Neural cell (in vitro differentiated cells): ENCODE data around the gene LENEP. TPM values are rescaled to one million over a fixed set of nuclear protein-coding genes. Genes with fewer than 3 reads are reported as not detected.

Experiments used
- H2AFZ ChIP-seq: fragments of 200-600, 300-800 bp; sonication (generic), shearing (Covaris generic); 2 replicates; pipeline ENCODE4 v1.6.0; 2014; ENCODE audit warnings: low read depth, mild to moderate bottlenecking, antibody characterized with exemption, low read length, moderate library complexity
- H3F3A ChIP-seq: fragments of 200-600 bp; shearing (Covaris generic); 2 replicates; pipeline ENCODE4 v1.6.1; 2016; ENCODE audit warnings: mild to moderate bottlenecking, moderate library complexity, mixed read lengths, antibody characterized with exemption, low read length; ENCODE audit not compliant: insufficient read depth, poor library complexity, severe bottlenecking
- H3K27ac ChIP-seq: fragments of 200-600, 300-800 bp; sonication (generic), shearing (Covaris generic); 2 replicates; pipeline ENCODE4 v1.5.1; 2014; ENCODE audit warnings: mild to moderate bottlenecking, low read length, moderate library complexity
- H3K27me3 ChIP-seq: fragments of 300-800, 200-600 bp; sonication (generic), shearing (Covaris generic); 2 replicates; pipeline ENCODE4 v1.6.0; 2014; ENCODE audit warnings: mild to moderate bottlenecking, low read depth, low read length, moderate library complexity; ENCODE audit not compliant: insufficient read depth
- H3K36me3 ChIP-seq: fragments of 300-800, 200-600 bp; sonication (generic), shearing (Covaris generic); 2 replicates; pipeline ENCODE4 v1.5.1; 2014; ENCODE audit warnings: mild to moderate bottlenecking, antibody characterized with exemption, low read length, moderate library complexity; ENCODE audit not compliant: insufficient read depth
- H3K4me2 ChIP-seq: fragments of 300-800, 200-600 bp; sonication (generic), shearing (Covaris generic); 2 replicates; pipeline ENCODE4 v1.6.0; 2014; ENCODE audit warnings: mild to moderate bottlenecking, low read length
- H3K4me3 ChIP-seq: fragments of 300-800, 200-600 bp; sonication (generic), shearing (Covaris generic); 2 replicates; pipeline ENCODE4 v1.5.1; 2014; ENCODE audit warnings: mild to moderate bottlenecking, low read length, moderate library complexity
- H3K79me2 ChIP-seq: fragments of 200-600 bp; shearing (Covaris generic); replicated peaks from 2 replicates; pipeline ENCODE4 v1.6.0; 2014; ENCODE audit warnings: mild to moderate bottlenecking, low read length, moderate library complexity; ENCODE audit not compliant: insufficient read depth
- H3K9ac ChIP-seq: fragments of 300-800, 200-600 bp; sonication (generic), shearing (Covaris generic); 2 replicates; pipeline ENCODE4 v1.6.1; 2016; ENCODE audit warnings: mild to moderate bottlenecking, low read length, mixed read lengths
- H3K9me2 ChIP-seq: fragments of 200-600 bp; shearing (Covaris generic); 2 replicates; pipeline ENCODE4 v1.6.1; 2016; ENCODE audit warnings: mild to moderate bottlenecking, low read length, mixed read lengths; ENCODE audit not compliant: insufficient read depth
- H3K9me3 ChIP-seq: fragments of 200-600, 300-800 bp; sonication (generic), shearing (Covaris generic); 2 replicates; pipeline ENCODE4 v1.6.1; 2016; ENCODE audit warnings: mild to moderate bottlenecking, mixed run types, low read length, moderate library complexity, mixed read lengths
- H4K20me1 ChIP-seq: fragments of 200-600 bp; shearing (Covaris generic); 2 replicates; pipeline ENCODE4 v1.6.1; 2016; ENCODE audit warnings: mild to moderate bottlenecking, mixed run types; ENCODE audit not compliant: insufficient read depth
- CTCF ChIP-seq: fragments of 450-650 bp; IDR thresholded peaks from 2 replicates; pipeline ENCODE4 v1.5.1; 2014; ENCODE audit warnings: antibody characterized with exemption, mild to moderate bottlenecking, moderate library complexity; ENCODE audit not compliant: poor library complexity, severe bottlenecking
- EP300 ChIP-seq: fragments of 450-650 bp; conservative IDR thresholded peaks from 2 replicates; pipeline ENCODE4 v1.6.1; 2014; ENCODE audit warnings: antibody characterized with exemption, mild to moderate bottlenecking, moderate library complexity; ENCODE audit not compliant: poor library complexity, severe bottlenecking
- EZH2 ChIP-seq: fragments of 200-600, 300-800 bp; shearing (Covaris generic), sonication (generic); IDR thresholded peaks from 2 replicates; pipeline ENCODE4 v1.6.1; 2014; ENCODE audit warnings: antibody characterized with exemption, low read length, borderline replicate concordance, mild to moderate bottlenecking; ENCODE audit not compliant: insufficient read depth, poor library complexity, severe bottlenecking
- MXI1 ChIP-seq: fragments of 450-650 bp; conservative IDR thresholded peaks from 2 replicates; pipeline ENCODE4 v1.6.1; 2014; ENCODE audit warnings: antibody characterized with exemption, mild to moderate bottlenecking; ENCODE audit not compliant: poor library complexity, severe bottlenecking
- POLR2AphosphoS5 ChIP-seq: IDR thresholded peaks from 2 replicates; pipeline ENCODE4 v1.6.1; 2012
- RAD21 ChIP-seq: fragments of 450-650 bp; conservative IDR thresholded peaks from 2 replicates; pipeline ENCODE4 v1.6.1; 2014; ENCODE audit warnings: antibody characterized with exemption, mild to moderate bottlenecking, moderate library complexity
- REST ChIP-seq: IDR thresholded peaks from 2 replicates; pipeline ENCODE4 v1.6.1; 2012; ENCODE audit warnings: borderline replicate concordance
- SMC3 ChIP-seq: fragments of 450-650 bp; conservative IDR thresholded peaks from 2 replicates; pipeline ENCODE4 v1.6.1; 2014; ENCODE audit warnings: antibody characterized with exemption, mild to moderate bottlenecking, moderate library complexity; ENCODE audit not compliant: poor library complexity
- TAF1 ChIP-seq: IDR thresholded peaks from 2 replicates; pipeline ENCODE4 v1.6.1; 2012; ENCODE audit warnings: low read depth
- polyA minus RNA-seq: library from RNA; depleted of rRNA, polyadenylated mRNA; stranded (reverse); fragments of >200 nt; gene quantifications from 2 replicates; pipeline ENCODE4 v1.2.3, GENCODE V29; 2014
- polyA plus RNA-seq: library from polyadenylated mRNA; depleted of rRNA; stranded (reverse); fragments of >200 nt; gene quantifications from 2 replicates; pipeline ENCODE4 v1.2.3, GENCODE V29; 2014

Gene LENEP
- polyA plus RNA-seq (3.9 TPM in 1 of 2 replicates, not detected in the other), polyA minus RNA-seq (1.7 and 2.4 TPM in 2 replicates)

GRCh38 chr1:154993572-154994268 is at the start of gene LENEP:
Gene LENEP, plus strand, starts transcription at chr1:154993586. Its CDS starts 22 bp downstream, at chr1:154993608.
- H3K36me3 ChIP-seq, result no peaks in the 10 kb centered on the region
- no peaks in the 10 kb centered on the region for H3K79me2 ChIP-seq
- TF ChIP-seq SMC3, result no peak
- no peak for TF ChIP-seq TAF1
- TF ChIP-seq MXI1, result no peak
- no peak for TF ChIP-seq CTCF
- TF ChIP-seq EP300, result no peak
- TF ChIP-seq EZH2, result no peak
- no peak for TF ChIP-seq REST
- TF ChIP-seq POLR2AphosphoS5, result no peak
- no peak for TF ChIP-seq RAD21
- no peaks in the 10 kb centered on the region for H4K20me1 ChIP-seq
- no peak within 1 kb of the TSS for H3K4me2 ChIP-seq
- no peak within 1 kb of the TSS for H3K27ac ChIP-seq
- no peak within 1 kb of the TSS for H2AFZ ChIP-seq
- H3F3A ChIP-seq, result no peaks in the 10 kb centered on the region
- H3K9ac ChIP-seq, result no peak within 1 kb of the TSS
- H3K4me3 ChIP-seq, result no peak within 1 kb of the TSS
- no peaks in the 10 kb centered on the region for H3K27me3 ChIP-seq
- no peaks in the 10 kb centered on the region for H3K9me3 ChIP-seq
- H3K9me2 ChIP-seq, result no peaks in the 10 kb centered on the region

- TF ChIP-seq TAF1 (no peak), EP300 (no peak), REST (no peak), POLR2AphosphoS5 (no peak), CTCF (peak; percentile 84), RAD21 (peak; percentile 84), MXI1 (no peak), SMC3 (peak; percentile 89), EZH2 (no peak)
- no peak overlapping the region for H3K27ac ChIP-seq
- no peak overlapping the region for H2AFZ ChIP-seq
- H3K4me2 ChIP-seq, result no peak overlapping the region
- no peaks in the 10 kb centered on the region for H3K9me2 ChIP-seq
- no peaks in the 10 kb centered on the region for H3F3A ChIP-seq
- no peak overlapping the region for H3K4me3 ChIP-seq
- H3K36me3 ChIP-seq, result no peaks in the 10 kb centered on the region
- no peak overlapping the region for H3K9ac ChIP-seq
- H3K27me3 ChIP-seq, result no peaks in the 10 kb centered on the region
- no peaks in the 10 kb centered on the region for H4K20me1 ChIP-seq
- no peaks in the 10 kb centered on the region for H3K9me3 ChIP-seq
- no peaks in the 10 kb centered on the region for H3K79me2 ChIP-seq
These were observed 49.6 kb upstream of the LENEP start for GRCh38 chr1:154943649-154944400.
